Measurements from ENCODE around the gene STAG3.
"Not testable (repeated sequence)": the region's sequence is repeated elsewhere in the genome, so short reads cannot be mapped to it uniquely, and the experiment has no call there.

GRCh38 chr7:100214356-100214755 lies 36.6 kb downstream of the STAG3 start:
- TF ChIP-seq, protein P1, sequence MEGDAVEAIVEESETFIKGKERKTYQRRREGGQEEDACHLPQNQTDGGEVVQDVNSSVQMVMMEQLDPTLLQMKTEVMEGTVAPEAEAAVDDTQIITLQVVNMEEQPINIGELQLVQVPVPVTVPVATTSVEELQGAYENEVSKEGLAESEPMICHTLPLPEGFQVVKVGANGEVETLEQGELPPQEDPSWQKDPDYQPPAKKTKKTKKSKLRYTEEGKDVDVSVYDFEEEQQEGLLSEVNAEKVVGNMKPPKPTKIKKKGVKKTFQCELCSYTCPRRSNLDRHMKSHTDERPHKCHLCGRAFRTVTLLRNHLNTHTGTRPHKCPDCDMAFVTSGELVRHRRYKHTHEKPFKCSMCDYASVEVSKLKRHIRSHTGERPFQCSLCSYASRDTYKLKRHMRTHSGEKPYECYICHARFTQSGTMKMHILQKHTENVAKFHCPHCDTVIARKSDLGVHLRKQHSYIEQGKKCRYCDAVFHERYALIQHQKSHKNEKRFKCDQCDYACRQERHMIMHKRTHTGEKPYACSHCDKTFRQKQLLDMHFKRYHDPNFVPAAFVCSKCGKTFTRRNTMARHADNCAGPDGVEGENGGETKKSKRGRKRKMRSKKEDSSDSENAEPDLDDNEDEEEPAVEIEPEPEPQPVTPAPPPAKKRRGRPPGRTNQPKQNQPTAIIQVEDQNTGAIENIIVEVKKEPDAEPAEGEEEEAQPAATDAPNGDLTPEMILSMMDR (IDR thresholded peaks at IDR 0.05), result not testable (repeated sequence)
- TF ChIP-seq POLR2A, EP300 (IDR thresholded peaks at IDR 0.05): not testable (repeated sequence)
